ENCODE results near the gene MAD1L1.
"Not testable (repeated sequence)": the region's sequence is repeated elsewhere in the genome, so short reads cannot be mapped to it uniquely, and the experiment has no call there.

MAD1L1 gene

DNA sequence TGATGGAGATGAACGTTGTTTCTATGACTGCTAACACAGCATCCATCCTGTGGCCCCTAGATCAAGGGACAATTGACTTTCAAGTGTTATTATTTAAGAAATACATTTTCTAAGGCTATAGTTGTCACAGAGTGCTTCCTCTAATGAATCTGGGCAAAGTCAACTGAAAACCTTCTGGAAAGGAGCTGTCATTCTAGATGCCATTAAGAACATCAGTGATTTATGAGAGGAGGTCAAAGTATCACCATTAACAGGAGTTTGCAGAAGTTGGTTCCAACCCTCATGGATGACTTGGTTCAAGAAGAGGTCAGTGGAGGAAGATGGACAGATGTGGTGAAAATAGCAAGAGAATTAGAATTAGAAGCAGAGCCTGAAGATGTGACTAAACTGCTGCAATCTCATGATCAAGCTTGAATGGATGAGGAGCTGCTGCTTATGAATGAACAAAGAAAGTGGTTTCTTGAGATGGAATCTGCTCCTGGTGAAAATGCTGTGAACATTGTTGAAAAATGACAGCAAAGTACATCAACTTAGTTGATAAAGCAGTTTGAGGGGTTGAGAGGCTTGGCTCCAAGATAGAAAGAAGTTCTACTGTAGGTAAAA is 400.7 kb downstream of the MAD1L1 start:
- Mint-ChIP-seq H3K36me3 (peaks cover 37% of the 10 kb centered on the region), H3K4me1 (peaks cover 18% of the 10 kb centered on the region)
- H3K4me3 Mint-ChIP-seq, H3K9me3 Mint-ChIP-seq, H3K27me3 Mint-ChIP-seq, H3K27ac Mint-ChIP-seq: not testable (repeated sequence)

DNA sequence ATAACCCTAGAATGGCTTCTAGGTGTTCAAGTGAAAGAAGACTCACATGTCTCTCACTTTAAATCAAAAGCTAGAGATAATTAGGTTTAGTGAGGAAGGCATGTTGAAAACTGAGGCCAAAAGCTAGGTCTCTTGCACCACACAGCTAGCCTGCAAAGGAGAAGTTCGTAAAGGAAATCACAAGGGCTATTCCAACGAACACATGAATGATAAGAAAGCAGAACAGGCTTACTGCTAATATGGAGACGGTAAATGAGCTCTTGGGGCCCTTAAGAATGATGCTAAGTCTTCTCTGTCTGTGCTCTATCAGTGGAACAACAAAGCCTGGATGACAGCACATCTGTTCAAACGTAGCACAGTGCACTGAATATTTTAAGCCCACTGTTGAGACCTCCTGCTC is 401.3 kb downstream of the MAD1L1 start:
- H3K27me3 Mint-ChIP-seq, H3K9me3 Mint-ChIP-seq, H3K4me3 Mint-ChIP-seq, H3K27ac Mint-ChIP-seq: not testable (repeated sequence)
- H3K4me1 Mint-ChIP-seq = peaks cover 18% of the 10 kb centered on the region
- H3K36me3 Mint-ChIP-seq = peaks cover 33% of the 10 kb centered on the region

DNA sequence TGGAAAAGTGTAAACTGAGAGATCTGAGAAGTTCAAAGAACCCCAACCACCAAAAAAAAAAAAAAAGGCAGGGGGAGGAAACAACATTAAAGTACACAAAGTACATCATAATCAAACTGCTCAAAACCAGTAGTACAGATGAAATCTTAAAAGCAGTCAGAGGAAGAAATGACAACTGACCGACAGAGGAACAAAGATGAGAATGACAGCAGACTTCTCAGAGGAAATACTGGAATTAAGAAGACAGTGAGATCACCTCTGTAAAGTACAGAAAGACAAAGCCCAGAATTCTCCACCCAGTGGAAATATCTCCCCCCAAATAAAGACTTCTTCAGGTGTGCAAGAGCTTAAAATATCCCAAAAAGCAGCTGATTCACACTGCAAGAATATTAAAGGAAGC is 403.1 kb downstream of the MAD1L1 start:
- not testable (repeated sequence) for H3K27me3 Mint-ChIP-seq, H3K27ac Mint-ChIP-seq
- peaks cover 22% of the 10 kb centered on the region for H3K4me1 Mint-ChIP-seq

DNA sequence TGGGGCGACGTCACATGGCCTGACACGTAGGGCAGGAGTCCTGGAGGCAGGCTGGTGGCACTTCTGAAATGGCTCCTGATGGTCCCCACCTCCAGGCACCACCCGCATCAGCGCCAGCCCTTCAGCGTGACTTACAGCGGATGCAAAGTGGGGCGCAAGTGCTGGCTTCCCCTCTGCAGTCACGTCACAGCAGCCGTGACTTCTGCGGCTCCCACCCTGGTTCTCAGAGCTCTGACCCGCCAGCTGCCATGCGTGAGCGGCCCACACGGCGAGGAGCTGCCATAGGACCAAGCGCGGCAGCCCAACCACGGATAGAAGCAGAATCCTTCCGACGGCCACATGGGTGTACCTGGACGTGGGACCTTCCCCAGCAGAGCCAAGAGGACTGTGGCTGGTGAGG is 403.6 kb downstream of the MAD1L1 start:
- no peaks in the 10 kb centered on the region for H3K27me3 Mint-ChIP-seq
- H3K4me1 Mint-ChIP-seq = peaks cover 27% of the 10 kb centered on the region
- no peak overlapping the region for H3K27ac Mint-ChIP-seq
- H3K9me3 Mint-ChIP-seq = no peaks in the 10 kb centered on the region
- H3K4me3 Mint-ChIP-seq = no peak overlapping the region
- H3K36me3 Mint-ChIP-seq = peaks cover 23% of the 10 kb centered on the region

More for the DNA sequence above, 403.1 kb downstream of the MAD1L1 start:
- not testable (repeated sequence) for H3K4me3 Mint-ChIP-seq, H3K9me3 Mint-ChIP-seq
- H3K36me3 Mint-ChIP-seq = peaks cover 24% of the 10 kb centered on the region

DNA sequence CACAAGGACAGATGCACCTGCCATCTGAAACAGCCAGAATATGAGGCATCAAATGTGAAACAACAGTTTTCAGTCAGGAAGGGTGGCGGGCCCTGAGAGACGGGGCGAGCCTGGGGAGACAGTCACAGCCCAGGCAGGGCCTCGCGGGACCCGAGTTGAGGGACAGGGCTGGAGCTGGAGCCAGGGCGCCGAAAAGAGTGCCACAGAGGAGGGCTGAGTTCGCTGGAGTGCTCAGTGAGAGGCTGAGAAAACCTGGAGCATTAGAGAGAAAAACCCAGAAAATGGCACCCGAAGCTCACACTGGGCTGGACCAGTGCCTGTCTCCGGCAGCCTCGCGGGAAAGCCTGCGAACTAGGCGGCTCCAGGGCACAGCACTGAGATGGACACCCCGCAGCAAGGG is 404.6 kb downstream of the MAD1L1 start:
- H3K4me1 Mint-ChIP-seq = peaks cover 34% of the 10 kb centered on the region
- not testable (repeated sequence) for H3K9me3 Mint-ChIP-seq, H3K27ac Mint-ChIP-seq, H3K4me3 Mint-ChIP-seq, H3K27me3 Mint-ChIP-seq
- peaks cover 17% of the 10 kb centered on the region for H3K36me3 Mint-ChIP-seq

DNA sequence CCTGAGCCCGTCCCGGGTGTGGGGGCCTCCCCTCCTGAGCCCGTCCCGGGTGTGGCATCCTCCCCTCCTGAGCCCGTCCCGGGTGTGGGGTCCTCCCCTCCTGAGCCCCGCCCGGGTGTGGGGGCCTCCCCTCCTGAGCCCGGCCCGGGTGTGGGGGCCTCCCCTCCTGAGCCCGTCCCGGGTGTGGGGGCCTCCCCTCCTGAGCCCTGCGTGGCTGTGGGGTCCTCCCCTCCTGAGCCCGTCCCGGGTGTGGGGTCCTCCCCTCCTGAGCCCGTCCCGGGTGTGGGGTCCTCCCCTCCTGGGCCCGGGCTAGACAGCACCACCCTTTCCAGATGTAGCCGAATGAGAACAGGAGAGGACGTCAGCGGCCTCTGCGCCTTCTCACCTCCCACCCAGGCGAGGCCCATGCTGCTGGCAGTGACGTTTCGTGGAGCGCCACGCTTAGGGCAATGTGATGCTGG is 405.2 kb downstream of the MAD1L1 start:
- Mint-ChIP-seq H3K4me1 (peaks cover 39% of the 10 kb centered on the region), H3K36me3 (peaks cover 19% of the 10 kb centered on the region)
- not testable (repeated sequence) for H3K27me3 Mint-ChIP-seq, H3K27ac Mint-ChIP-seq, H3K9me3 Mint-ChIP-seq, H3K4me3 Mint-ChIP-seq

DNA sequence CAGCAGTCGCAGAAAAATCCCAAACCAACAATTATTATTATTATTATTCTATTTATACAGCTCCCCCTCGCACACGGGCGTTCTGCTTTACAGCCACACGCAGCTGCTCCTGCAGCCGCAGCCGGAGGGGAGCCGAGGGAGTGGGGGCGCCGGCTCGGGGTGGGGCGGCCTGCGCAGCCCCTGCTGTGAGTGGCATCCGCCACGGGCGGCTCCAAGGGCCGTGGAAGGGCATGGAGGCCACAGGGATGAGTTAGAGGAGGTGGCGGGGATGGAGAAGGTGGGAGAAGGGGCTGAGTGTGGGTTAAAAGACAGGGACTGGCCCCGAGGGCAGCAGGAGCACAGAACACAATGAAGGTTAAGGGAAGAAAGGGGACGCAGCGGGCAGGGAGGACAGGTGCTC is 405.8 kb downstream of the MAD1L1 start:
- not testable (repeated sequence) for H3K9me3 Mint-ChIP-seq, H3K27ac Mint-ChIP-seq, H3K4me3 Mint-ChIP-seq, H3K27me3 Mint-ChIP-seq
- peaks cover 18% of the 10 kb centered on the region for H3K36me3 Mint-ChIP-seq
- H3K4me1 Mint-ChIP-seq = peaks cover 39% of the 10 kb centered on the region

DNA sequence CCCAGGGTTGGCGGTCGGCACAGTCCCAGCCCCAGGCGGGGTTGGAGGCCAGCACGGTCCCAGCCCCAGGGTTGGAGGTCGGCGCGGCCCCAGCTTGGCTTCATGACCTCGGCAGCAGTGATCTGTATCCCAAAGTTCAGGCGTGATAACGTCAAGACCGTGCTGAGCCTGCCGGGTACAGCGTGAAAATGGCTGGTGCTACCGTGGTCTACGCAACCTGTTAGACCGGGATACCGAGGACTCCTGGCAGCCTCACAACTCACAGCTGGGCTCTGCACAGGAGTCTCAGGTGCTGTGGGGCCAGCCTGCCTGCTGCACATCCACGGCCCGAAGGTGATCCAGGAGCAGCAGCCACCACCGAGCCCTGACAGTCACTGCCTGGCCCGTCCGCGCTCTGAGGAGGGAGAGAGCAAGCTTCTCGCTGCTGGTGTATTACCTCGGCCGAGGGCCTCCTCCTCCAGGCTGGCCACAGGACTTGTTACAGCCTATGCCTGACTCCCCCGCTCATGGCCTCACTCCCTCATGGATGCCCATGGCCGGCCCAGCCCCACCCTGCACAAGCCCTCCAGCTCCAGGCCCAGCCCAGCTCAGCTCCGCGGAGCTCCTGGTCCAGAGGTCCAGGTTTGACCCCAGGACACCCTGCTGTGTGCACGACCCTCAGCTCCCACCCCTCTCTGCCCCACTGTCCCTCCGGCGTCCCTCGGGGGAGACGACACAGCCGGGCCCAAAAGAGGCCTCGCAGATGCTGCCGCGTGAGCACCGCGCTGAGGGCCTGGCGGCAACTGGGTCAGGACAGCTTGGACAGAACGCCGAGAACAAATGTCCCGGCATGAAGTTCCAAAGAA is 406.6 kb downstream of the MAD1L1 start:
- no peaks in the 10 kb centered on the region for H3K27me3 Mint-ChIP-seq
- H3K36me3 Mint-ChIP-seq = peaks cover 17% of the 10 kb centered on the region
- peaks cover 46% of the 10 kb centered on the region for H3K4me1 Mint-ChIP-seq
- no peak overlapping the region for H3K4me3 Mint-ChIP-seq
- H3K27ac Mint-ChIP-seq = no peak overlapping the region
- H3K9me3 Mint-ChIP-seq = no peaks in the 10 kb centered on the region

DNA sequence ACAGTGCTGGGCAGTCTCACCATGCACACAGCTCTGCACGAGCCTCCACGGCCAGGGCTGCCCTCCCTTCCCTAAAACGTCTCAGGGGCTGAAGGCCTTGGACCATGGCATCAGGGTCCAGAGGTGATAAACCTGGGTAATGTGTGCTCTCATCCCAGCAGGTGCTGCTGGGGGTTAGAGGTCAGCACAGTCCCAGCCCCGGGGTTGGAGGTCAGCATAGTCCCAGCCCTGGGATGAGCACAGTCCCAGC is 407.2 kb downstream of the MAD1L1 start:
- not testable (repeated sequence) for H3K27me3 Mint-ChIP-seq, H3K27ac Mint-ChIP-seq, H3K4me3 Mint-ChIP-seq, H3K9me3 Mint-ChIP-seq
- peaks cover 16% of the 10 kb centered on the region for H3K36me3 Mint-ChIP-seq
- peaks cover 48% of the 10 kb centered on the region for H3K4me1 Mint-ChIP-seq

DNA sequence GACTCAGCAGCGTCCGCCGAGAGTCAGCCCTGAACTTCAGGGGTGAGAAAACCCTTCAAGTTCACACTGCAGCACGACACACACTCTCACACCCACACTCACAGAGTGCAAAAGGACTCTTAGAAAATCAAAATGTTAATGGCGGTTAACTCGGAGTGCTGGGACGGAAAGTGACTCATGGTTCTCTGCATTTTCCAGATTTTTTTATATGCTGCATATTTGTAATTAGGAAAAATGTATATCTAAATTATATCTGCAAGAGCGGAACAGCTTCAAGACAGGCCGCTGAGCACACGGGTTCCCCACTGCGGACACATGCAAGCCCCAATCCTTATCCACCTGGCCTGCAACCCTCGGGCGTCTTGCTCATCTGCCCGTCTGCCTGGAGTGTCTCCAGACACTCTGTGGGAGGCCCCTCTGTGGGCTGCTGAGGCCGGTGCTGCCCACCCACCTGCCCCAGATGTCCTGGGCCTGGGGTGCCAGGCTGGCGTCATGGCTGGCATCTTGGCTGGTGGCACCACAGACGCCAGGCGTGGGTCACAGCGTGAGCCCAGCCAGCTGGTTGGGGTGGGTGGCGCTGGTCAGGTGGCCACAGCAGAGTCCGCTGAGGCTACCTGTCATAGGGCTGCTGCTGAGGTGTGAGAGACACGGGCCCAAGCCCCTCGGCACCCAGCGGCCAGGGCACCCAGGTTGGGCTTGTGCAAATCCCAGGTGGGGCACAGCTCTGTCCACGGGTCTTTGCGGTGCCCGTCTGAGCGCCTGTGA is 407.7 kb downstream of the MAD1L1 start:
- peaks cover 13% of the 10 kb centered on the region for H3K36me3 Mint-ChIP-seq
- H3K27ac Mint-ChIP-seq = peak overlapping the region; percentile 23
- peaks cover 52% of the 10 kb centered on the region for H3K4me1 Mint-ChIP-seq
- not testable (repeated sequence) for H3K9me3 Mint-ChIP-seq, H3K27me3 Mint-ChIP-seq
- H3K4me3 Mint-ChIP-seq = peak overlapping the region; percentile 23

DNA sequence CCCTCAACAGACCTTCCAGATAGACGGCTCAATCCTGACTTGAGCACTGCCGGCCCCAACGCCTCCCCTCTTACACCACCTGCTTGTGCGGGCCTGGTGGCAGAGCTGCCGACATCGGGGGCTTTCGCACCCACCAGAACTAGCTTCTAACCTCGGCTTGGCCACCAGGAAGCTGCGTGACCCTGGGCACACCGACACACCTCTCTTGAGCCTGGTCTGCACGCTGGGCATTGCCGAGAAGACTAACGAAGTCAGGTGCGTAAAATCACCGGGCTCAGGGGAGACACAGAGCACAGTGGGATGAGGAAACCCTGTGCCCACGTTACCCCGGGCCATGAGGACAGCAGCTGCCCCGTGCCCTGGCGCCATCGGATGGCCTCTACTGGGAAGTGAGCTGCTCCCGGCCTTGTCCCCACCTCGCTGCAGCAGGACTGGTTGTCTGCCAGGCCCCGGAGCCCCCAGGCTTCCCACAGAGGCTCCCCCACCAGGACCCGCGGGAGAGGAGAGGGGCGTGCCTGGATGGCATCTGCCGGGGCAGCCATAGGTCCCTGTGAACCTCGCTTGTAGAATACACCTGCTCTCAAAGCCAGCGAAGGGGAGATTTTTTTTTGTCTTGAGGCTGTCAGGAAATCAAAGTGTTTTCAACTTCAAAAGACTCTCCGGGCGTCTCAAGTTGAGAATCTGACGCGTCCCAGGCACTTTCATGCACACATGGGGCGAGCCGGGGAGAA is 408.4 kb downstream of the MAD1L1 start:
- not testable (repeated sequence) for H3K27me3 Mint-ChIP-seq, H3K9me3 Mint-ChIP-seq, H3K36me3 Mint-ChIP-seq
- Mint-ChIP-seq H3K4me3 (peak overlapping the region; percentile 23), H3K27ac (peak overlapping the region; percentile 55), H3K4me1 (peaks cover 55% of the 10 kb centered on the region)

DNA sequence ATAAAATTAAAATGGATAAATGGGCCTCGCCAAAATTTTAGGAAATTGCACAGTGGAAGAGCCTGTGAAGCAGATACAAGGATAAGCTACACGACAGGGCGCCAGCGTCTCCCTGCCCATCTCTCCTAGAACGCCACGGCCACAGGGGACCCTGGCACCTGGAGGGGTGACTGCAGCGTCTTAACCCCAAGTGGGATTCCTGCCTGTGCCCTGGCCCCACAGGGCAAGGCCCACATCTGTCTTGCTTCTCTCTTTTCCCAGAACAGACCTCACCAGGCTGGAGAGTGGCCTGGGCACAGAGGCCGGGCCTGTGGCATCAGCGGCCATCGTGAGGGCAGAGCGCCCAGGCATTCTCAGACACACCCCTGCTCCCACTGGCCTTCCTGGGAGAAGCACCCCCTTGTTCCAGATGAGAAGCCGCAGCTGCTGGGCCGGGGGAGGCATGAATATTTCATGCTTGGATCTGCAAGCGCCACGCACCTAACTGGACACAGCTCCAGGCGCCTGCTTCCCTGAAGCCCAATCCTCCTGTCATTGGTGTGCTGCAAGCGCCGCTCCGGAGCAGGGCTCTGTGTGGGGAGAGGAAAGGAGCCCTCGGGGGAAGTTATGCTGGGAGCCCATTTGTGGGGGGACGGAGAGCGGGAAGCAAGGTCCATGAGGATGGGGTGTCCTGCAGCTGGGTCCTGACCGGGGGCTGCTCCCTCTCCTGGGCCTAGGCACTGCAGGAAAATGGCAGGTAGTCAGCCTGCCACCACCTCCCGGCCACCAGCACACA is 409.2 kb downstream of the MAD1L1 start:
- no peaks in the 10 kb centered on the region for H3K9me3 Mint-ChIP-seq
- H3K4me1 Mint-ChIP-seq = peaks cover 58% of the 10 kb centered on the region
- H3K36me3 Mint-ChIP-seq = peaks cover 5% of the 10 kb centered on the region
- H3K27me3 Mint-ChIP-seq = no peaks in the 10 kb centered on the region
- H3K4me3 Mint-ChIP-seq = no peak overlapping the region
- H3K27ac Mint-ChIP-seq = peak overlapping the region; percentile 55

DNA sequence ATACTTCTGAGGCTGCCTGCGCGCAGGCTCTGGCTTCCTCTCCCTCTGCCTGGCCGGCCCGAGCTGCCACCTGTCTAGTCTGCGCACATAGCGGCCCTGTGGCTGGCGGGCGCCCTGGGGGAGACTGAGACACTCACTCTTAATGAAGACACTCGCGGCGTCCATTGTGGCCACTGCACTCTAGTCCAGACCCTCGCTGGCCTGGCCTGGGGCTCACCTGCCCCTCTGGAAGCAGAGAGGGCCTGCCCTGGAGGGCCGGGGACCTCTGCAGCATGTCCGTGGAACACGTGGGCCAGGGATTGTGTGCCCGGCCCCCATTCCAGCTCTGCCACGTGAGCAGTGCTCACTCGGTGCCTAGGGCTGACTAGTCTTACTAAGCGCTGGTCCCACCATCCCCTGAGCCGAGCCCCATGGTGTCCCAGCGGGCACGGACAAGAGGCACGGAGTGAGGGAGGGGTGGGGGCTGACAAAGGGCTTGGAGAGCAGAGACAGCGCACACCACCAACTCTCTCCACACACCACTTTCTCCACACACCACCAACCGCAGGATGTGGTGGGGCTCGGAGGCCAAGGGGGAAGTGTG is 413.4 kb downstream of the MAD1L1 start:
- peak overlapping the region; percentile 69 for H3K4me3 Mint-ChIP-seq
- H3K27me3 Mint-ChIP-seq = no peaks in the 10 kb centered on the region
- H3K9me3 Mint-ChIP-seq = no peaks in the 10 kb centered on the region
- peak overlapping the region; percentile 77 for H3K27ac Mint-ChIP-seq
- peaks cover 51% of the 10 kb centered on the region for H3K4me1 Mint-ChIP-seq
- peaks cover 4% of the 10 kb centered on the region for H3K36me3 Mint-ChIP-seq

DNA sequence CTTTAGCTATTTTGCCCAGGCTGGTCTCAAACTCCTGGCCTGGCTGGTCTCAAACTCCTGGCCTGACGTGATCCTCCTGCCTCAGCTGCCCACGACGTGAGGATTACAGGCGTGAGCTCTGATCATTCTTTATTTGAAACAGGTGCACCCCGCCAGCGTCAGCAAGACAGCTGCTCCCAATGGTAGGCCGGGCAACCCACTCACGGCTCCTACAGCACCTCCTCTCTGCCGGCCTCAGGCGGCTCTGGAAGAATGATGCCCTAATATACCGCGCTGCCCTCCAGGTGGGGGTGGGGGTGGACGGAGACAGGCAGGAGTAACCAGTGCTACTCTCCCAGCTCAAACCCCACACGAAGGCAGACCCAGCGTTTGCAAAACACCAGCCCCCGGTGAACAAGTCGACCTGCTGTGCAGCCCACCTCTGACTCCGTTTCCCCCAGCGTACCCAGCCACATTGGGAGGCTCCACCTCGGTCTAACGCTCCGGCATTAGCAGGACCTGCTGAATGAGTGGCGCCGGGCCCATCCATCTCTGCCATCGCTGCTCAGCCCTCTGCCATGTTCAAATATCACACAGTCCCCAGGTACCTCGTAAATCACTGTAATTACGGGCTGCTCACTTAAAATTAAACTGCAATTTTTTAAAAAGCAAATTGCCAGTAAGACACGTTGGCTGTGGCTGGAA is 414.0 kb downstream of the MAD1L1 start:
- Mint-ChIP-seq H3K4me3 (peak overlapping the region; percentile 69), H3K4me1 (peaks cover 45% of the 10 kb centered on the region), H3K27ac (no peak overlapping the region), H3K9me3 (no peaks in the 10 kb centered on the region), H3K36me3 (peaks cover 4% of the 10 kb centered on the region), H3K27me3 (no peaks in the 10 kb centered on the region)

Data from activated naive CD4-positive, alpha-beta T cell treated with anti-CD3 and anti-CD28 coated beads, Interleukin-2, amount 50 U/mL, for 24 hours (primary cell).